ENCODE data around the gene ARHGAP1. TPM values are rescaled to one million over a fixed set of nuclear protein-coding genes. Genes with fewer than 3 reads are reported as not detected.

ARHGAP1 gene
- total RNA-seq, 1 donor from 2014 or later = 68.4 TPM

DNA sequence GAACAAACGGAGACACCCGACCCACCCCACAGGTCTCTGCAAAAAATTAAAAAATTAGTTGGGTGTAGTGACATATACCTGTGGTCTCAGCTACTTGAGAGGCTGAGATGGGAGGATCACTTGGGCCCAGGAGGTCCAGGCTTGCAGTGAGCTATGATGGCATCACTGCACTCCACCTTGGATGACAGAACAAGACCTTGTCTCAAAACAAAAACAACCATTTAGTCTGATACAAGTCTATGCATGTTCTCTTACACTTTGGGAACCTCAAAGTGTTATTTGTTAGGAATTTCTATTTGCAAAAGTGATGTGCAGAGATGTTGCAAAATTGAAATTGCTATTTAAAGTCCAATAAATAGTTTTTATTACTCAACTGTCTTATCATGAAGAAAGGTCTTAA is 68.7 kb downstream of the ARHGAP1 start:
- ATAC-seq (no peak), DNase-seq (ENCODE audit: missing footprints) (no peak)
- intact Hi-C loops (cut with DNase I) = no loop called here

DNA sequence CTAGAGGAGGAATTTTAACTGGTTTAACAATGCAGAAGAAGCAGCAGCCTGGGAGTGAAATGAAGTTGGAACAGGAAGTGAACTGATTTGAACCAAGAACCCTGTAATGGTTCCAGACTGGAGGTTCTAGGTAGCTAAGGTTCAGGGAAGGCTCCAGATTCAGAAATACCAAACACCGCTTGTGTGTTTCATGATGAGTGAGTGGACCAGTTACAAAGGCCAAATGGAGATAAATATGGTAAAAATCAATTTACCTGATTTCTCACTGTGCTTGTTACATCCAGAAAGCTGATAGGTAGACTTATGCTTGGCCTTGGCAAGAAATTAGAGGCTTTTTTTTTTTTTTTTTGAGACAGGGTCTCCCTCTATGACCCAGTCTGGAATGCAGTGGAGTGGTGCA is 70.2 kb downstream of the ARHGAP1 start:
- no peak for ATAC-seq
- DNase-seq (ENCODE audit: missing footprints) = no peak
- intact Hi-C loops (cut with DNase I) = no loop called here

DNA sequence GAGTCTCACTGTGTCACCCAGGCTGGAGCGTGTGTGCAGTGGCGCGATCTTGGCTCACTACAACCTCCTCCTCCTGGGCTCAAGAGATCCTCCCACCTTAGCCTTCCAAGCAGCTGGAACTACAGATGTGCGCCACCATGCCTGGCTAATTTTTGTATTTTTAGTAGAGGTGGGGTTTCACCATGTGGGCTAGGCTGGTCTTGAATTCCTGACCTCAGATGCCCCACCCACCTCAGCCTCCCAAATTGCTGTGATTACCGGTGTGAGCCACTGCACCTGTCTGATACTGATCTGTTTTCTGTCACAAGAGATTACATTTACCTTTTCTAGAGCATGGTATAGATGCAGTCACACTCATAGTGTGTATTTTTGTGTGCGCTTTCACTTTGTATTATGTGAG is 71.5 kb downstream of the ARHGAP1 start:
- DNase-seq (ENCODE audit: missing footprints) (no peak), ATAC-seq (no peak)
- intact Hi-C loops (cut with DNase I) = no loop called here

Other genes with a start within 250 kb of the ARHGAP1 start
- gene AMBRA1, start 106.6 kb downstream of the ARHGAP1 start, total RNA-seq = 14.8 TPM
- 3.5 TPM for gene HARBI1, start 83.4 kb downstream of the ARHGAP1 start, total RNA-seq
- gene ATG13, start 83.1 kb downstream of the ARHGAP1 start, total RNA-seq = 39.4 TPM
- 6.0 TPM for gene ZNF408, start 412 bp upstream of the ARHGAP1 start, total RNA-seq
- gene F2, start 18.6 kb upstream of the ARHGAP1 start, total RNA-seq = not detected
- gene CKAP5, start 145.7 kb upstream of the ARHGAP1 start, total RNA-seq = 70.3 TPM
- gene LRP4, start 217.9 kb upstream of the ARHGAP1 start, total RNA-seq = 17.5 TPM
- gene CSTPP1, start 236.1 kb upstream of the ARHGAP1 start, total RNA-seq = 11.0 TPM

Data from Right ventricle myocardium inferior (tissue), 1 donor.